Mesothelial cell of epicardium (in vitro differentiated cells): ENCODE results near the gene IRF9. TPM values are rescaled to one million over a fixed set of nuclear protein-coding genes. Genes with fewer than 3 reads are reported as not detected.

Experiments
- DNase-seq, 2 experiments: peaks; one replicate each; pipeline ENCODE4 v3.0.0; 2021; ENCODE audit warnings: low spot score in 2 of 2; ENCODE audit not compliant: unreplicated experiment in 2 of 2
- H3K27ac Mint-ChIP-seq: 2 replicates; pipeline ENCODE4 v1.8.0; 2021; ENCODE audit warnings: mixed read lengths
- H3K27me3 Mint-ChIP-seq: 2 replicates; pipeline ENCODE4 v1.8.0; 2021; ENCODE audit warnings: low read depth, mixed read lengths
- H3K36me3 Mint-ChIP-seq: 2 replicates; pipeline ENCODE4 v1.8.0; 2021; ENCODE audit warnings: mixed read lengths
- H3K4me1 Mint-ChIP-seq: 2 replicates; pipeline ENCODE4 v1.8.0; 2021; ENCODE audit warnings: mixed read lengths
- H3K4me3 Mint-ChIP-seq: 2 replicates; pipeline ENCODE4 v1.8.0; 2021; ENCODE audit warnings: mild to moderate bottlenecking, moderate library complexity, mixed read lengths
- H3K9me3 Mint-ChIP-seq: 2 replicates; pipeline ENCODE4 v1.8.0; 2021; ENCODE audit warnings: mixed read lengths
- total RNA-seq: library from RNA; stranded (reverse); gene quantifications from 3 replicates; pipeline ENCODE4 v1.2.1, GENCODE V29; 2021
- TF ChIP-seq, protein P1 (sequence below): fragments of 200-600 bp; sonication (generic); IDR thresholded peaks from one replicate; pipeline ENCODE4 v1.5.0; 2021; ENCODE audit warnings: antibody characterized with exemption; ENCODE audit not compliant: unreplicated experiment

The IRF9 gene
- total RNA-seq, 1 donor from 2014 or later = 274 TPM

DNA sequence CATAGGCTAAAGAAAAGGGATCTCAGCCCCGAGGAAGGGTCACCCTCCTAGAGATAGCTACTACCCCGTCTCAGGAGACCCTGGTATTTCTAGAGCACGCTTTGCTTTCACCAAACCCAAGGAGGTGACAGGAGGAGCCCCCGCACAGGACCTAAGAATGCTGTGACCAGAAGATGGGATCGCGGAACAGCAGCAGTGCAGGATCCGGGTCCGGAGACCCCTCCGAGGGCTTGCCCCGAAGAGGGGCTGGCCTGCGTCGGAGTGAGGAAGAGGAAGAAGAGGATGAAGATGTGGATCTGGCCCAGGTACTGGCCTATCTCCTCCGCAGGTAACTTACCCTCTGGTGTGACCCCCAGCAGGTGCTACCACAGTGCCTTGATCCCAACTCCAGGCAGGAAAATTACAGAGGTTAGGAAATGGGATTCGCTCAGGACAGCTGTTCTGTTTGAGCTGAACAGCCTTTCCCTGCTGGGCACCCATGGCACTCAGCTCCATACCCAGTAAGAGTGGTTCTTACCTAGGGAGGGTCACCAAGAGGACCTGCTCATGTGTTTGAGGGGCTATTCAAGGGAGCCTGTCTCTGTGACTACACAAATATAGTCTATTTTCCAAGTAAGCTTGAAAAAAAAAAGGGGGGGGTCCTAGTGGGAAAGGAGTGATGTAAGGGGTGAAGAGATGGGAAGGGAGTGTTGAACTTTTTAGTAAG is 45.5 kb upstream of the IRF9 start:
- Mint-ChIP-seq H3K4me1 (peaks cover 20% of the 10 kb centered on the region), H3K27ac (peak overlapping the region; percentile 99), H3K9me3 (no peaks in the 10 kb centered on the region), H3K27me3 (peaks cover 2% of the 10 kb centered on the region), H3K36me3 (peaks cover 14% of the 10 kb centered on the region), H3K4me3 (peak overlapping the region; percentile 90)
- DNase-seq = no peak
- TF ChIP-seq, protein P1, sequence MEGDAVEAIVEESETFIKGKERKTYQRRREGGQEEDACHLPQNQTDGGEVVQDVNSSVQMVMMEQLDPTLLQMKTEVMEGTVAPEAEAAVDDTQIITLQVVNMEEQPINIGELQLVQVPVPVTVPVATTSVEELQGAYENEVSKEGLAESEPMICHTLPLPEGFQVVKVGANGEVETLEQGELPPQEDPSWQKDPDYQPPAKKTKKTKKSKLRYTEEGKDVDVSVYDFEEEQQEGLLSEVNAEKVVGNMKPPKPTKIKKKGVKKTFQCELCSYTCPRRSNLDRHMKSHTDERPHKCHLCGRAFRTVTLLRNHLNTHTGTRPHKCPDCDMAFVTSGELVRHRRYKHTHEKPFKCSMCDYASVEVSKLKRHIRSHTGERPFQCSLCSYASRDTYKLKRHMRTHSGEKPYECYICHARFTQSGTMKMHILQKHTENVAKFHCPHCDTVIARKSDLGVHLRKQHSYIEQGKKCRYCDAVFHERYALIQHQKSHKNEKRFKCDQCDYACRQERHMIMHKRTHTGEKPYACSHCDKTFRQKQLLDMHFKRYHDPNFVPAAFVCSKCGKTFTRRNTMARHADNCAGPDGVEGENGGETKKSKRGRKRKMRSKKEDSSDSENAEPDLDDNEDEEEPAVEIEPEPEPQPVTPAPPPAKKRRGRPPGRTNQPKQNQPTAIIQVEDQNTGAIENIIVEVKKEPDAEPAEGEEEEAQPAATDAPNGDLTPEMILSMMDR = no peak

DNA sequence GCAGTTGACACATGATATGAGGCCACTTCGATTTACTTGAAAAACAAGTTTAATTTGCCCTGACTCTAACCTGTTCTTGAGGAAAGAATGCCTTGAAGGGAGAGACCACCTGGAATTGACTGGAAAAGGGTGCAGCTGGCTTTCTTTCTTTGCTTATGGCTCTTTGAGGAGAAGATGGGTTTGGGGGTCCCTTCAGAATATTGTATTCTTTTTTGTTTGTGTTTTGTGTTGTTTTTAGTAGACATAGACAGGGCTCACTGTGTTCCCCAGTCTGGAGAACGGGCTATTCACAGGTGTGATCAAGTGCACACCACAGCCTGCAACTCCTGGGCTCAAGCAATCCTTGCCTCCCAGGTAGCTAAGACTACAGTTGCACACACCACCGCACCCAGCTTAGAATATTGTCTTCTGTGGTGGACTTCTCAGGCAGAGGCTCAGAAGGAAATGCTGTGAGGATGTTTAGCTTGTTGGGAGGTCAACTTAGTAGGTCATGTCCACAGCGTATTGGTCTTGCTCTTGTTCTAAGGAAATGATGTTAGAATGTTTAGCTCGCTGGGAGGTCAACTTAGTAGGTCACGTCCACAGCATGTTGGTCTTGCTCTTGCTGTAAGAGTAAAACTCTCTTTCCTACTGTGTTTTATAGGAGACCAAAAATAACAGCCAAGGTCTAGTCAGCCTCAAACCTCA is 44.8 kb upstream of the IRF9 start:
- Mint-ChIP-seq H3K4me1 (peaks cover 20% of the 10 kb centered on the region), H3K27ac (peak overlapping the region; percentile 99), H3K9me3 (no peaks in the 10 kb centered on the region), H3K4me3 (peak overlapping the region; percentile 90), H3K27me3 (peaks cover 2% of the 10 kb centered on the region), H3K36me3 (peaks cover 17% of the 10 kb centered on the region)
- DNase-seq = no peak
- TF ChIP-seq, protein P1 = no peak

DNA sequence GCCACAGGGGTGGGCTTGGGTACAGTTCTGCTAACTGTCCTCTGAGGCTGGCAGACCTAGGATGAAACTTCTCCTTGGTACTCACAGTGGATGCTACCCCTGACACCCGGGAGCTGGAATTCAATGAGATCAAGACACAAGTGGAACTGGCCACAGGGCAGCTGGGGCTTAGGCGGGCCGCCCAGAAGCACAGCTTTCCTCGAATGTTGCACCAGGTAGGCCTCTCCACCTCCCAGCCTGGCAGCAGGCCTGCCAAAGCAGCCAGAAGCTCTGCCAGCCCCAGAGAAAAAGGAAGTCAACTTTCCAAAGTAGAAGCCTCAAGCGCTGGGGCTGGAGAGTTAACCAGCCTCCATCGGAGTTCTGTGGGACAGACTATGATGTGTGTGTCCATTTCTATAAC is 43.9 kb upstream of the IRF9 start:
- DNase-seq = no peak
- Mint-ChIP-seq H3K27me3 (peaks cover 2% of the 10 kb centered on the region), H3K4me3 (no peak overlapping the region), H3K4me1 (peaks cover 20% of the 10 kb centered on the region), H3K27ac (no peak overlapping the region), H3K9me3 (no peaks in the 10 kb centered on the region), H3K36me3 (peaks cover 22% of the 10 kb centered on the region)
- TF ChIP-seq, protein P1 = no peak

DNA sequence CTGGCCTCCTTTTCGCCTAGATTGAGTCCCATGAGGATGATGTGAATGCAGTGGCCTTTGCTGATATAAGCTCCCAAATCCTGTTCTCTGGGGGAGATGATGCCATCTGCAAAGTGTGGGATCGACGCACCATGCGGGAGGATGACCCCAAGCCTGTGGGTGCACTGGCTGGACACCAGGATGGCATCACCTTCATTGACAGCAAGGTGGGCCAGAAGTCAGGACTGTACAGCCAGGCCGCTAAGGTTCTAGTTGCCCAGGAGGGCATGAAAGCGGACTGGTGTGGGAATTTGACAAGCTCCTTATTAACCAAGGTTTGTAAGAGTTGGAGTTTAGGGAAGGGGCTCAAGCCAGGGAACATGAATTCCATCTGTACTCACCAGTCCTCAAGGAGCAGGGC is 41.4 kb upstream of the IRF9 start:
- Mint-ChIP-seq H3K4me3 (no peak overlapping the region), H3K9me3 (no peaks in the 10 kb centered on the region)

DNA sequence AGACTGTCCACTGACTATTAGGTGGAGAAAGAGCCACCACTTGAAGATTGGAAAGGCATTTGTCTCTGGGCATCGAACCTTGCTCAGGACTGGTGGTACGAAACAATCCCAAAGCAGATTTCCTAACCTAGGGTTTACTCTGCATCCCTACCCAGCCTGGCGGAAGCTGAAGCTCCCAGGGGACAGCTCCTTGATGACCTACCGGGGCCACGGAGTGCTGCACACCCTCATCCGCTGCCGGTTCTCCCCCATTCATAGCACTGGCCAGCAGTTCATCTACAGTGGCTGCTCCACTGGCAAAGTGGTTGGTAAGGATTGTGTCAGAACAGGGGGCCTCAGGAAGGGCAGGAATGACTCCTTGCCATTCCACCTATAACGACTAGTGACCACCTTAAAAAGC is 39.9 kb upstream of the IRF9 start:
- H3K9me3 Mint-ChIP-seq = no peaks in the 10 kb centered on the region
- H3K27ac Mint-ChIP-seq = no peak overlapping the region
- H3K4me1 Mint-ChIP-seq = peaks cover 7% of the 10 kb centered on the region
- DNase-seq = no peak
- no peak overlapping the region for H3K4me3 Mint-ChIP-seq
- H3K36me3 Mint-ChIP-seq = peaks cover 35% of the 10 kb centered on the region
- TF ChIP-seq, protein P1 = no peak
- H3K27me3 Mint-ChIP-seq = no peaks in the 10 kb centered on the region

More for the DNA sequence above, 41.4 kb upstream of the IRF9 start:
- no peak overlapping the region for H3K27ac Mint-ChIP-seq
- peaks cover 32% of the 10 kb centered on the region for H3K36me3 Mint-ChIP-seq
- H3K27me3 Mint-ChIP-seq = peaks cover 2% of the 10 kb centered on the region
- TF ChIP-seq, protein P1 = no peak
- no peak for DNase-seq
- peaks cover 18% of the 10 kb centered on the region for H3K4me1 Mint-ChIP-seq
